ENCODE measurements around the gene EML6. TPM values are rescaled to one million over a fixed set of nuclear protein-coding genes. Genes with fewer than 3 reads are reported as not detected.
"Not testable (repeated sequence)": the region's sequence is repeated elsewhere in the genome, so short reads cannot be mapped to it uniquely, and the experiment has no call there.

The EML6 gene
- polyA plus RNA-seq, 1 donor, result 26.8 TPM

GRCh38 chr2:54845514-54845913 is 122.1 kb downstream of the EML6 start:
- no peak for DNase-seq (ENCODE audit: low read depth)

DNA sequence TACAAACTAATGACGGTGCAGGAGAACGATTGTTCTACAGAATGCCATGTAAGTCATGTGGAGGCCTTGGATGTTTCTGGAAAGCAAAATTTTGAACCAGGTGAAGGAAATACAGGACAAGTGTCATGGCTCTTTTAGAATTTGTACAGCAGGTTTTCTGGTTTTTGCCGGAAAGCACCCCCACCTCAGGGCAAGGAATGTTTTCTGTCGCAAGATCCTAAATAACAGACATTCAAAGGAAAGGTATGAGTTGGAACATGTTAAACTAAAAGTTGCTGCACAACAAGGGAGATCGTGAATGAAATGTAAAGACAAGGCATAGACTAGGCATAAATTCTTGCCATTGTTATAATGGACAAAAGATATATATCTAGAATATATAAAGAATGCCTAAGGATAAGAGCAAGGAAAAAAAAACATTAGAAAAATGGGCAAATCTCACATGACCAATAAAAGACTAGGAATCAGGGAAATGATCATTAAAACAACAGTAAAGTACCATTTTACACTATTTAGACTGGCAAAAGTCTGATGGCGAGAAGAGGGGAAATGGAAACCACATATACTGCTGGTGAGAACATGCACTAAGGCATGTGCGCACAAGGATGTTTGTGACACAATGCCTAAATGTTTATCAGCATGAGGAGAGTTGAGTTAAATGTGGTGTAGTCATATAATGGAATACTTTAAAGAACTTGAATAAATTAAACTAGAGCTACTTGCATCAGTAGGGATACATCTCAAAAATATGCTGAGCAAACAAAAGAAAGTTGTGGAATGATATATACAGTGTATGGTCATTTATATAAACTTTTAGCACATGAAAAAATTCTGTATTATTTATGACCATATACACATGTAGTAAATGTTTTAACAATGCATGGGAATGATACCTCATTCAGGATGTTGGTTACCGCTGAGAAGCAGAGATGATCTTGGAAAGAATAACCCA is 127.0 kb downstream of the EML6 start:
- DNase-seq (ENCODE audit: low read depth), result no peak

GRCh38 chr2:54853616-54854310 is 130.3 kb downstream of the EML6 start:
- no peak for DNase-seq (ENCODE audit: low read depth)

- DNase-seq (ENCODE audit: low read depth), result no peak
These were observed 132.0 kb downstream of the EML6 start for GRCh38 chr2:54855434-54855833.

- no peak for DNase-seq (ENCODE audit: low read depth)
These were observed 134.7 kb downstream of the EML6 start for GRCh38 chr2:54858021-54858681.

DNA sequence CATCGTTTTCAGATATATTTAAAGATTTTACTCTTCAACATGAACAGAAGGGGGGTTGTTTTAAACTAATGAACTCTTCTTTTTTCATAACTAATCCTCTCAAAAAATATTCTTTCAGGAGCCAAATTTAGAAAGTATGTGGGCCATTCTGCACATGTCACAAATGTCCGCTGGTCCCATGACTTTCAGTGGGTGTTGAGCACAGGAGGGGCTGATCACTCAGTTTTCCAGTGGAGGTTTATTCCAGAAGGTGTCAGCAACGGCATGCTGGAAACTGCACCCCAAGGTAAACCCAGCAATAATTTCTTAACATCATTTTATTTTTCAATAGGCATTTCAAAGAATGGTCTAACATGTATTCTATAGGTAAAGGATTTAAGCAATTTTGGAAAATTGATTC is 136.0 kb downstream of the EML6 start:
- no peak for DNase-seq (ENCODE audit: low read depth)

GRCh38 chr2:54859997-54860701 is 136.7 kb downstream of the EML6 start:
- DNase-seq (ENCODE audit: low read depth), result no peak

- no peak for DNase-seq (ENCODE audit: low read depth)
These were observed 138.8 kb downstream of the EML6 start for GRCh38 chr2:54862229-54862628.

GRCh38 chr2:54862742-54863141 is 139.3 kb downstream of the EML6 start:
- DNase-seq (ENCODE audit: low read depth), result no peak

DNA sequence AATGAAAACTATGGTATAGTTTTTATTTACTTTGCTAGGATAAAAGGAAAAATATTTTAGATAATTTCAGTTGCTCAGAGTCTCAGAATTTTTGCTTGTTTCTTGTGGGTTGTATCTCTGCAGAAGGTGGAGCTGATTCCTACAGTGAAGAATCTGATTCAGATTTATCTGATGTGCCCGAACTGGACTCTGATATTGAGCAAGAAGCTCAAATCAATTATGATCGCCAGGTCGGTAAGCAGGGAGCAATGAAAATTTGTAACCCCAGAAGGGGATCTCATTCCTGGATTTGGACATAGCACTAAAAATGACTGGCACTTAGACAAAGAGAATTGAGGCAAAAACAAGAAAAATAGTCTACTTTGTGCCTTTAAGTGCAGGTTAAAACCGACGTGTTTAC is 140.2 kb downstream of the EML6 start:
- DNase-seq (ENCODE audit: low read depth), result no peak

- no peak for DNase-seq (ENCODE audit: low read depth)
These were observed 140.6 kb downstream of the EML6 start for GRCh38 chr2:54864096-54864495.

DNA sequence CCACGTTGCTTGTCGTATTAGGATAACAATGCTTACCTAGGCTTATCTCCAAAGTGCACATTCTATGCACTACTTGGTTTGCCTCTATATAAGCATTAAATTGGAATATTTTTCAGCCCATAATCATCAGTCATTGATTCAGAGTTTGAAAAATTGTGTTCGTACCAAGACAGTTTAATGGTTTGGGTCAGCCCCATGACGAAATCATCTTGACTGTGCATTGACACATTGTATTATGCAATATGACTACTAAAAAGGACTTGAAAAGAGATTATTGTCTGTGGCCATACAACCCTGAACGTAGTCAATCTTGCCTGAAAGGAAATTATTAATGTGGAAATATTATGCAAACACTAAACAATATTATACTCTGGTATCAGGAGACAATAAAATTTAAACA is 141.3 kb downstream of the EML6 start:
- no peak for DNase-seq (ENCODE audit: low read depth)

DNA sequence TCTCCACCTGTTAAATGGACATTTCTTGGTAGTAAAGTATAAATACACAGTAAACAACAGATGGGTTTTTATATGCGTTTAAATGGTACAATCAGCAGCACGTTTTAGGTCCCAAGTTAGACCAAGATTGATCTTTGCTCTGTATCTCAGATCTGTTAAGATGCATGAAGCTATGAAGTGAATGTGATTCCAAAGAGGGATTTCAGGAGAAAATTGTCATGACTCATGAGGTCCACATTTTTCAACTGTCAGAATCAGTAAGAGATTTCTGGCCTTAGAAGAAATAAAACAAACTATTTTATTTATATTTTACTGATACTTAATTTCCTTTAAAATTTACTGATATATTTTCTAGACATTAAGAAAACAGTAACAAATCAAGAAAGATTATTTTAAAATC is 142.7 kb downstream of the EML6 start:
- no peak for DNase-seq (ENCODE audit: low read depth)

DNA sequence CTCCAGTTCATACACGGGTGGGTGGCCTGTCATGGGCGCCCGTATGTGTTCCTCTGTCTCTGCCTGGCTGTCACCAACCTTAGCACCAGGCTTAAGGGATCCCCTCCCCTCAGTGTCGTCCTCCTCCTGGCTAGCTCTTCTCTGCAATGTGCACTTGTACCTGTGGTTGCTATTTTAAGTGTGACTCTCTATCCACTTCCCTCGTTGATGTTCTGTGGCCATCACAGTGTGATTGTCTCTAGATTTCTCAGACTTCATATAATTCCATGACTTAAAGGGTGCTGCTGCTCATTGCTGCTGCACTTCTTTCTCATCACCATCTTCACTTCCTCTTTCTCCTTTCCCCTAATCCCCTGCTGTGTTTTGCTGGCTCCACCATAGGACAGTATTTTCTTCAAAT is 143.4 kb downstream of the EML6 start:
- DNase-seq (ENCODE audit: low read depth), result no peak

- no peak for DNase-seq (ENCODE audit: low read depth)
These were observed 144.0 kb downstream of the EML6 start for GRCh38 chr2:54867457-54867856.

DNA sequence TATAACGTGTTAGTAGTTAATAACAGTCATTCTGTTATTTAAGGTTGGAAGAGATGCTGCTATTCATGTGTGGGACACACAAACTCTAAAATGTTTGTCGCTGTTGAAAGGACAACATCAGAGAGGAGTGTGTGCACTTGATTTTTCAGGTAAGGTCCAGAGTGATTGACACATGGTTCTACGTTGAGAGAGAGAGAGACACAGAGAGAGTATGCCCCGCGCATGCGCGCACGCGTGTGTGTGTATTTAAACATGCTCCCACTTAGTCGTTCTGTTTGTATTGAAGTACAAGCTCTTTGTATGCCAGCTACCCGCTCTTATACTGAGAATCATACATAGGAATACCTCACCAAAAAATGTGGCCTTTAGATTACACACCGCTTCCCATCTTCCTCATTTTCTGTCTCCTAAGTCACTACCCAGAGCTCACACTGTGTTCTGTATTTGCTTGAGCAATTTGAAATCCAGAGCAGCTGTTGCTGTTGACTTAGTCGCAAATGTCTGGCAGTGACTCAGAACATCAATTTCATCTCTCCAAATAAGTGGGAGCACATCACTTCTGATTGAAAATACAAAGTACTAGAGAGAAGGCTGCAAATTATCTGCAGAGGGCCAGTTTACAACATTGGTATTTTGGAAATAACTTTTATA is 148.1 kb downstream of the EML6 start:
- no peak for DNase-seq (ENCODE audit: low read depth)

- DNase-seq (ENCODE audit: low read depth), result no peak
These were observed 149.3 kb downstream of the EML6 start for GRCh38 chr2:54872780-54873179.

DNA sequence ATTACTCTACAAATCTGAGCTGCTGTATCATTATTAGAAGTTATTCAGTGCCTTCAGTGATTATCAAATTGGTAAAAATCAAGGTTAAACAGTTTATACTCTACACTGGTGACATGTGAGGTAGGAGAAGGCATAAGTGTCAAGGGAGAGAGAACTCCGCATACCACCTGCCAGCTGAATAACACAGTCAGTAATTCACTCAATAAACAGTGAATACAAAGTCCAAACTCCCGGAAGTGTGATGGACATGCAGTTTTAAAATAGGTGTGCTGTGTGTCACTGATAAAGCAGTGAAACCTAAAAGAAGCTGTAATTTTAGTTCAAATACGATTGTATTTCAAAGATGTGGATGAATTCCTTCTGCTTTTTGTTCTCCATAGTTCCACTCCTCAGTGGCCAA is 149.8 kb downstream of the EML6 start:
- not testable (repeated sequence) for DNase-seq (ENCODE audit: low read depth)

DNA sequence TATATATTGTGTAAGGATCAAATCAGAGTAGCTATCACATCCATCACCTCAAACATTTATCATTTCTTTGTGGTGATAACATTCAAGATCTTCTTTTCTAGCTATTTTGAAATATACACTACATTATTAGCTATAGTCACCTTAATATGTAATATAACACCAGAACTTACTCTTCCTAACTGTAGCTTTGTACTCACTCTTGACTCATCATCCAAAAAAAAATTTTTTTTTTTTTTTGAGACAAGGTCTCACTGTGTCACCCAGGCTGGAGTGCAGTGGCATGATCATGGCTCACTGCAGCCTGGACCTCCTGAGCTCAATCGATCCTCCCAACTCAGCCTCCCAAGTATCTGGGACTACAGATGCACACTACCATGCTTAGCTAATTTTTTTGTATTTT is 153.3 kb downstream of the EML6 start:
- no peak for DNase-seq (ENCODE audit: low read depth)

- DNase-seq (ENCODE audit: low read depth), result no peak
These were observed 154.7 kb downstream of the EML6 start for GRCh38 chr2:54878182-54878581.

GRCh38 chr2:54879032-54879431 is 155.6 kb downstream of the EML6 start:
- DNase-seq (ENCODE audit: low read depth), result no peak

All from forelimb muscle (tissue), 1 donor.